HepG2 (cell line): Measurements from ENCODE around the gene TFEB. TPM values are rescaled to one million over a fixed set of nuclear protein-coding genes. Genes with fewer than 3 reads are reported as not detected.

Source experiments
- ADNP ChIP-seq: sonication (generic); formaldehyde crosslinking; IDR thresholded peaks from 2 replicates; pipeline ENCODE4 v1.4.0; 2020; ENCODE audit warnings: missing genetic modification reagents
- EEA1 ChIP-seq: sonication (generic); formaldehyde crosslinking; IDR thresholded peaks from 2 replicates; pipeline ENCODE4 v1.5.1; 2020; ENCODE audit warnings: mild to moderate bottlenecking, missing genetic modification reagents, borderline replicate concordance
- NRL ChIP-seq: sonication (generic); formaldehyde crosslinking; IDR thresholded peaks from 2 replicates; pipeline ENCODE4 v1.5.0; 2020; ENCODE audit warnings: missing genetic modification reagents, mild to moderate bottlenecking, moderate library complexity, borderline replicate concordance
- PAWR ChIP-seq: sonication (generic); formaldehyde crosslinking; IDR thresholded peaks from 2 replicates; pipeline ENCODE4 v1.4.0; 2020; ENCODE audit warnings: missing genetic modification reagents, mild to moderate bottlenecking, borderline replicate concordance
- POLR2A ChIP-seq, 2 experiments: IDR thresholded peaks; 2 replicates each; pipeline ENCODE4 v1.6.1; 2011; ENCODE audit warnings: low read depth in 2 of 2, low read length in 2 of 2, mild to moderate bottlenecking in 1 of 2, moderate library complexity in 1 of 2; ENCODE audit not compliant: insufficient read depth in 1 of 2
- SUZ12 ChIP-seq: fragments of 150-350 bp; IDR thresholded peaks from 2 replicates; pipeline ENCODE4 v1.6.1; 2014; ENCODE audit warnings: low read depth, low read length
- ZFX ChIP-seq: sonication (generic); formaldehyde crosslinking; IDR thresholded peaks from 2 replicates; pipeline ENCODE4 v1.4.0; 2020; ENCODE audit warnings: mild to moderate bottlenecking, low read depth, missing genetic modification reagents, moderate library complexity
- ZKSCAN1 ChIP-seq: fragments of 150-350 bp; IDR thresholded peaks from 2 replicates; pipeline ENCODE4 v1.6.1; 2014; ENCODE audit warnings: low read length
- ZNF230 ChIP-seq: sonication (generic); formaldehyde crosslinking; IDR thresholded peaks from 2 replicates; pipeline ENCODE4 v1.4.0; 2020; ENCODE audit warnings: mild to moderate bottlenecking, missing genetic modification reagents
- ZNF782 ChIP-seq: sonication (generic); formaldehyde crosslinking; IDR thresholded peaks from 2 replicates; pipeline ENCODE4 v1.4.0; 2020; ENCODE audit warnings: missing genetic modification reagents, mild to moderate bottlenecking, borderline replicate concordance
- polyA plus RNA-seq, 8 experiments: library from polyadenylated mRNA; depleted of rRNA in 3 of 8; stranded (reverse) in 7 of 8; unstranded in 1 of 8; fragments of >200 nt; fragmentation: Illumina TruSeq in 4 of 8; extraction: Trizol in 4 of 8; gene quantifications; 2 replicates each; pipeline versions ENCODE4 v1.2.1 to v1.2.3, GENCODE V29; 2011 to 2016; ENCODE audit warnings: low read depth in 4 of 8, missing spikeins in 1 of 8, mixed read lengths in 1 of 8; ENCODE audit not compliant: insufficient read depth in 1 of 8
- total RNA-seq, 5 experiments: library from RNA; depleted of rRNA; stranded (reverse); fragments of >200 nt; fragmentation: Illumina TruSeq; extraction: Trizol; gene quantifications; 2 replicates each; pipeline ENCODE4 v1.2.3, GENCODE V29; 2016; ENCODE audit warnings: low read depth in 1 of 5
- TF ChIP-seq, protein P1 (sequence below): sonication (generic); formaldehyde crosslinking; IDR thresholded peaks from 2 replicates; pipeline ENCODE4 v1.4.0; 2020; ENCODE audit warnings: mild to moderate bottlenecking, missing genetic modification reagents, borderline replicate concordance
- TF ChIP-seq, protein P2 (sequence below): sonication (generic); formaldehyde crosslinking; IDR thresholded peaks from 2 replicates; pipeline ENCODE4 v1.5.1; 2020; ENCODE audit warnings: mild to moderate bottlenecking, missing genetic modification reagents, moderate library complexity
- TF ChIP-seq, protein P3 (sequence below): sonication (generic); formaldehyde crosslinking; IDR thresholded peaks from 2 replicates; pipeline ENCODE4 v1.4.0; 2020; ENCODE audit warnings: missing genetic modification reagents
- TF ChIP-seq, protein P4 (sequence below): sonication (generic); formaldehyde crosslinking; IDR thresholded peaks from 2 replicates; pipeline ENCODE4 v1.4.0; 2020; ENCODE audit warnings: missing genetic modification reagents
- TF ChIP-seq, protein P5 (sequence below): sonication (generic); formaldehyde crosslinking; IDR thresholded peaks from 2 replicates; pipeline ENCODE4 v1.5.1; 2020; ENCODE audit warnings: mild to moderate bottlenecking, missing genetic modification reagents, moderate library complexity

The TFEB gene
- total and polyA plus RNA-seq, 2 of the 13 experiments (the other 11 are each of a cell fraction or from before 2014, with no cell fraction given), result 13.3 to 18.7 TPM

DNA sequence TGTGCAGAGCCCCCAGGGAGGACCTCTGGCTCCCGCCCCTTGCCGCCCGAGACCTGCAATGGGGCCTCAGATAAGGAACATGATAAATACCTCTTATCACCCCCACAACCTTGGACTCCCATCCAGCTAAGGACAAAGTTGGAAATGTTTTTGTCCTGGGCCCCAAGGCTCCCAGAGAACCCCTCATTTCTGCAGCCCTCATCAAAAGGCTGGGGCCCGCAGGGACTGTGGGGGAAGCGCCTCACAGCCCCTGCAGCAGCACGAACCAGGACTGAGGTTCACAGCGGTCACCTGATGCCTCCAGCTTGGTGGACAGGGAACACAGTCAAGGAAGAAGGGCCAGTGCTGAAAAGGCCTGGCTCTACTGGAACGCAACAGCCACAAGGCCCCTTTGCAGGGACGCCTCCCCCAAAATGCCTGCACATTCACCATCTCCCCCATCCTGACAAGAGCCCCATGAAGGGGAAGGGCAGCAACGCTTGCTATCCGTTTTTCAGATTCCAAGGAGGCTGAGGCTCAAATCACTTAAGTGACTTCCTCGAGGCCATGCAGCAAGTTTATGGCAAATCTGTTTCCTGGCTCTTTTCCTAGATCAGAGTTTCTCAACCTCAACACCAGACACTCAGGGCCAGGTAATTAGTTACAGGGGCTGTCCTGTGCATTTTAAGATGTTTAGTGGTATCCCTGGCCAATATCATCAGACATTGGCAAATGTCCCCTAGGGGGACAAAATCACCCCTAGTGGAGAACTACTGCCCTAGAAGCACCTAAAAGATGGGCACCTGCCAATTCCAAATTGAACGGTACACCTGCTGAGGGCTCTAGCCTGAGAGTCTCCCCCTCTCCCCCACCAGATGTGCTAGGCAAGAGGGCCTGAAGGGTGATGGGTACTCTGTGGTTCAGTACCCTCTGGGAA is 10.6 kb downstream of the TFEB start (continued):
- TF ChIP-seq, protein P1, sequence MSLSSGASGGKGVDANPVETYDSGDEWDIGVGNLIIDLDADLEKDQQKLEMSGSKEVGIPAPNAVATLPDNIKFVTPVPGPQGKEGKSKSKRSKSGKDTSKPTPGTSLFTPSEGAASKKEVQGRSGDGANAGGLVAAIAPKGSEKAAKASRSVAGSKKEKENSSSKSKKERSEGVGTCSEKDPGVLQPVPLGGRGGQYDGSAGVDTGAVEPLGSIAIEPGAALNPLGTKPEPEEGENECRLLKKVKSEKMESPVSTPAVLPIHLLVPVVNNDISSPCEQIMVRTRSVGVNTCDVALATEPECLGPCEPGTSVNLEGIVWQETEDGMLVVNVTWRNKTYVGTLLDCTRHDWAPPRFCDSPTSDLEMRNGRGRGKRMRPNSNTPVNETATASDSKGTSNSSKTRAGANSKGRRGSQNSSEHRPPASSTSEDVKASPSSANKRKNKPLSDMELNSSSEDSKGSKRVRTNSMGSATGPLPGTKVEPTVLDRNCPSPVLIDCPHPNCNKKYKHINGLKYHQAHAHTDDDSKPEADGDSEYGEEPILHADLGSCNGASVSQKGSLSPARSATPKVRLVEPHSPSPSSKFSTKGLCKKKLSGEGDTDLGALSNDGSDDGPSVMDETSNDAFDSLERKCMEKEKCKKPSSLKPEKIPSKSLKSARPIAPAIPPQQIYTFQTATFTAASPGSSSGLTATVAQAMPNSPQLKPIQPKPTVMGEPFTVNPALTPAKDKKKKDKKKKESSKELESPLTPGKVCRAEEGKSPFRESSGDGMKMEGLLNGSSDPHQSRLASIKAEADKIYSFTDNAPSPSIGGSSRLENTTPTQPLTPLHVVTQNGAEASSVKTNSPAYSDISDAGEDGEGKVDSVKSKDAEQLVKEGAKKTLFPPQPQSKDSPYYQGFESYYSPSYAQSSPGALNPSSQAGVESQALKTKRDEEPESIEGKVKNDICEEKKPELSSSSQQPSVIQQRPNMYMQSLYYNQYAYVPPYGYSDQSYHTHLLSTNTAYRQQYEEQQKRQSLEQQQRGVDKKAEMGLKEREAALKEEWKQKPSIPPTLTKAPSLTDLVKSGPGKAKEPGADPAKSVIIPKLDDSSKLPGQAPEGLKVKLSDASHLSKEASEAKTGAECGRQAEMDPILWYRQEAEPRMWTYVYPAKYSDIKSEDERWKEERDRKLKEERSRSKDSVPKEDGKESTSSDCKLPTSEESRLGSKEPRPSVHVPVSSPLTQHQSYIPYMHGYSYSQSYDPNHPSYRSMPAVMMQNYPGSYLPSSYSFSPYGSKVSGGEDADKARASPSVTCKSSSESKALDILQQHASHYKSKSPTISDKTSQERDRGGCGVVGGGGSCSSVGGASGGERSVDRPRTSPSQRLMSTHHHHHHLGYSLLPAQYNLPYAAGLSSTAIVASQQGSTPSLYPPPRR, result 0 out of 2 replicates have a peak, but pooled peaks have one; percentile 42
- no peak for TF ChIP-seq POLR2A (IDR thresholded peaks at IDR 0.05; ENCODE audit: insufficient read depth in 1 of 2, low read depth in 2 of 2, low read length in 2 of 2)
- TF ChIP-seq NRL (CRISPR knock-in tag), result 0 out of 2 replicates have a peak, but pooled peaks have one; percentile 58
- TF ChIP-seq, protein P2, sequence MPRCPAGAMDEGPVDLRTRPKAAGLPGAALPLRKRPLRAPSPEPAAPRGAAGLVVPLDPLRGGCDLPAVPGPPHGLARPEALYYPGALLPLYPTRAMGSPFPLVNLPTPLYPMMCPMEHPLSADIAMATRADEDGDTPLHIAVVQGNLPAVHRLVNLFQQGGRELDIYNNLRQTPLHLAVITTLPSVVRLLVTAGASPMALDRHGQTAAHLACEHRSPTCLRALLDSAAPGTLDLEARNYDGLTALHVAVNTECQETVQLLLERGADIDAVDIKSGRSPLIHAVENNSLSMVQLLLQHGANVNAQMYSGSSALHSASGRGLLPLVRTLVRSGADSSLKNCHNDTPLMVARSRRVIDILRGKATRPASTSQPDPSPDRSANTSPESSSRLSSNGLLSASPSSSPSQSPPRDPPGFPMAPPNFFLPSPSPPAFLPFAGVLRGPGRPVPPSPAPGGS, result no peak
- TF ChIP-seq ZNF230 (CRISPR knock-in tag), result peak; percentile 55; the same call in 1 of the 2 replicates
- 0 out of 2 replicates have a peak, but pooled peaks have one; percentile 35 for TF ChIP-seq ZNF782 (CRISPR knock-in tag)
- no peak for TF ChIP-seq SUZ12
- TF ChIP-seq, protein P3, sequence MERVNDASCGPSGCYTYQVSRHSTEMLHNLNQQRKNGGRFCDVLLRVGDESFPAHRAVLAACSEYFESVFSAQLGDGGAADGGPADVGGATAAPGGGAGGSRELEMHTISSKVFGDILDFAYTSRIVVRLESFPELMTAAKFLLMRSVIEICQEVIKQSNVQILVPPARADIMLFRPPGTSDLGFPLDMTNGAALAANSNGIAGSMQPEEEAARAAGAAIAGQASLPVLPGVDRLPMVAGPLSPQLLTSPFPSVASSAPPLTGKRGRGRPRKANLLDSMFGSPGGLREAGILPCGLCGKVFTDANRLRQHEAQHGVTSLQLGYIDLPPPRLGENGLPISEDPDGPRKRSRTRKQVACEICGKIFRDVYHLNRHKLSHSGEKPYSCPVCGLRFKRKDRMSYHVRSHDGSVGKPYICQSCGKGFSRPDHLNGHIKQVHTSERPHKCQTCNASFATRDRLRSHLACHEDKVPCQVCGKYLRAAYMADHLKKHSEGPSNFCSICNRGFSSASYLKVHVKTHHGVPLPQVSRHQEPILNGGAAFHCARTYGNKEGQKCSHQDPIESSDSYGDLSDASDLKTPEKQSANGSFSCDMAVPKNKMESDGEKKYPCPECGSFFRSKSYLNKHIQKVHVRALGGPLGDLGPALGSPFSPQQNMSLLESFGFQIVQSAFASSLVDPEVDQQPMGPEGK (CRISPR knock-in tag), result peak; percentile 23; the same call in 1 of the 2 replicates
- TF ChIP-seq ZKSCAN1, result no peak
- TF ChIP-seq PAWR (CRISPR knock-in tag), result 0 out of 2 replicates have a peak, but pooled peaks have one; percentile 63
- TF ChIP-seq, protein P4, sequence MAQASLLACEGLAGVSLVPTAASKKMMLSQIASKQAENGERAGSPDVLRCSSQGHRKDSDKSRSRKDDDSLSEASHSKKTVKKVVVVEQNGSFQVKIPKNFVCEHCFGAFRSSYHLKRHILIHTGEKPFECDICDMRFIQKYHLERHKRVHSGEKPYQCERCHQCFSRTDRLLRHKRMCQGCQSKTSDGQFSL (CRISPR knock-in tag), result no peak
- TF ChIP-seq ZFX (CRISPR knock-in tag), result peak; percentile 19; the same call in 1 of the 2 replicates
- TF ChIP-seq EEA1 (CRISPR knock-in tag), result no peak
- no peak for TF ChIP-seq ADNP (CRISPR knock-in tag)
- TF ChIP-seq, protein P5, sequence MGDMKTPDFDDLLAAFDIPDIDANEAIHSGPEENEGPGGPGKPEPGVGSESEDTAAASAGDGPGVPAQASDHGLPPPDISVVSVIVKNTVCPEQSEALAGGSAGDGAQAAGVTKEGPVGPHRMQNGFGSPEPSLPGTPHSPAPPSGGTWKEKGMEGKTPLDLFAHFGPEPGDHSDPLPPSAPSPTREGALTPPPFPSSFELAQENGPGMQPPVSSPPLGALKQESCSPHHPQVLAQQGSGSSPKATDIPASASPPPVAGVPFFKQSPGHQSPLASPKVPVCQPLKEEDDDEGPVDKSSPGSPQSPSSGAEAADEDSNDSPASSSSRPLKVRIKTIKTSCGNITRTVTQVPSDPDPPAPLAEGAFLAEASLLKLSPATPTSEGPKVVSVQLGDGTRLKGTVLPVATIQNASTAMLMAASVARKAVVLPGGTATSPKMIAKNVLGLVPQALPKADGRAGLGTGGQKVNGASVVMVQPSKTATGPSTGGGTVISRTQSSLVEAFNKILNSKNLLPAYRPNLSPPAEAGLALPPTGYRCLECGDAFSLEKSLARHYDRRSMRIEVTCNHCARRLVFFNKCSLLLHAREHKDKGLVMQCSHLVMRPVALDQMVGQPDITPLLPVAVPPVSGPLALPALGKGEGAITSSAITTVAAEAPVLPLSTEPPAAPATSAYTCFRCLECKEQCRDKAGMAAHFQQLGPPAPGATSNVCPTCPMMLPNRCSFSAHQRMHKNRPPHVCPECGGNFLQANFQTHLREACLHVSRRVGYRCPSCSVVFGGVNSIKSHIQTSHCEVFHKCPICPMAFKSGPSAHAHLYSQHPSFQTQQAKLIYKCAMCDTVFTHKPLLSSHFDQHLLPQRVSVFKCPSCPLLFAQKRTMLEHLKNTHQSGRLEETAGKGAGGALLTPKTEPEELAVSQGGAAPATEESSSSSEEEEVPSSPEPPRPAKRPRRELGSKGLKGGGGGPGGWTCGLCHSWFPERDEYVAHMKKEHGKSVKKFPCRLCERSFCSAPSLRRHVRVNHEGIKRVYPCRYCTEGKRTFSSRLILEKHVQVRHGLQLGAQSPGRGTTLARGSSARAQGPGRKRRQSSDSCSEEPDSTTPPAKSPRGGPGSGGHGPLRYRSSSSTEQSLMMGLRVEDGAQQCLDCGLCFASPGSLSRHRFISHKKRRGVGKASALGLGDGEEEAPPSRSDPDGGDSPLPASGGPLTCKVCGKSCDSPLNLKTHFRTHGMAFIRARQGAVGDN (CRISPR knock-in tag), result peak; percentile 46; the same call in 1 of the 2 replicates
